ENCODE results near the gene ARMCX4. TPM values are rescaled to one million over a fixed set of nuclear protein-coding genes. Genes with fewer than 3 reads are reported as not detected.

The ARMCX4 gene
- polyA plus RNA-seq, 1 of the 3 experiments (the other 2 are of a cell fraction): 3.7 TPM

DNA sequence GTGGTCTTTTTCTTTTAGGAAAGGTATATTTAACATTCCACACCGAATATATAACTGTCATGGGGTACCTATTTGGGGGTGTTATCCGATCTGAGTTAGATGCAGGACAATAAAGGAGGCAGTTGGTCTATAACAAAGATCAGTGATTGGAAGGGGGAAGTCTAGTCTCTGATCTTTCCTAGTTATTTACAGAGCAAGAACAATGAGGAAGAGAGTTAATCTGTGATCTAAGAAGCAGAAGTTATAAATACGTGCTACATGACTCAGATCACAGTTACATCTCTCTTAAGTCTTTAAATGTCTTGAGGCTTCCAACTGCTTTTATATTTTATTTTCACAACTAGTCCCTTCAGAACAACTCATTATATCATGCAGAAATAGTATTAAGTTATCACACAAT is 33.2 kb upstream of the ARMCX4 start:
- CTCF ChIA-PET: no interaction called here

DNA sequence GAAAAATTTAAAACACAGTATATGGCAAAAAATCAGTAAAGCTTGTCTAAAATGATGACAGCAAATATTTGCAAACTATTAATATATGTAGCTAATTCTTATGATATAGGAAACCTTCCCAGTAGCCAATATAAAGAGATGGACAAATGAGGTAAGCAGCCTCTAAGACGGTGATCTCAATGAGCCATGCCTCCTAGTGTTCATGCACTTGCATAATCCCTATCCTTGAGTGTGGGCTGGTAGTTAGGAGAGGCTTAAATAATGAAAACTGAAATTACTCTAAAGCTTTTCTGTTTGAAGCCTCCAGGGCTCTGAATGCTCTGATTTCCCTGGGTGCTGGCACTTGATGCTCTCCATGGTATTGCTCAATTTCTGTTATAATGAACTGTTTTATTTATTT is 24.6 kb upstream of the ARMCX4 start:
- TF ChIP-seq FOXJ3 (CRISPR knock-in tag; IDR thresholded peaks at IDR 0.05) (no peak), RAD21 (IDR thresholded peaks at IDR 0.05; ENCODE audit: low read length) (no peak), IRF3 (IDR thresholded peaks at IDR 0.05; ENCODE audit: low read depth, low read length) (no peak), EP300 (IDR thresholded peaks at IDR 0.05; ENCODE audit: borderline replicate concordance in 1 of 2, low read depth in 1 of 2, low read length in 1 of 2) (no peak), FOSL2 (IDR thresholded peaks at IDR 0.05; ENCODE audit: borderline replicate concordance, low read depth) (no peak), POLR2AphosphoS5 (IDR thresholded peaks at IDR 0.05; ENCODE audit: low read depth, low read length) (no peak), MEF2A (IDR thresholded peaks at IDR 0.05; ENCODE audit: borderline replicate concordance, low read depth) (no peak)
- TF ChIP-seq, protein P1, sequence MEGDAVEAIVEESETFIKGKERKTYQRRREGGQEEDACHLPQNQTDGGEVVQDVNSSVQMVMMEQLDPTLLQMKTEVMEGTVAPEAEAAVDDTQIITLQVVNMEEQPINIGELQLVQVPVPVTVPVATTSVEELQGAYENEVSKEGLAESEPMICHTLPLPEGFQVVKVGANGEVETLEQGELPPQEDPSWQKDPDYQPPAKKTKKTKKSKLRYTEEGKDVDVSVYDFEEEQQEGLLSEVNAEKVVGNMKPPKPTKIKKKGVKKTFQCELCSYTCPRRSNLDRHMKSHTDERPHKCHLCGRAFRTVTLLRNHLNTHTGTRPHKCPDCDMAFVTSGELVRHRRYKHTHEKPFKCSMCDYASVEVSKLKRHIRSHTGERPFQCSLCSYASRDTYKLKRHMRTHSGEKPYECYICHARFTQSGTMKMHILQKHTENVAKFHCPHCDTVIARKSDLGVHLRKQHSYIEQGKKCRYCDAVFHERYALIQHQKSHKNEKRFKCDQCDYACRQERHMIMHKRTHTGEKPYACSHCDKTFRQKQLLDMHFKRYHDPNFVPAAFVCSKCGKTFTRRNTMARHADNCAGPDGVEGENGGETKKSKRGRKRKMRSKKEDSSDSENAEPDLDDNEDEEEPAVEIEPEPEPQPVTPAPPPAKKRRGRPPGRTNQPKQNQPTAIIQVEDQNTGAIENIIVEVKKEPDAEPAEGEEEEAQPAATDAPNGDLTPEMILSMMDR (IDR thresholded peaks at IDR 0.05): no peak
- TF ChIP-seq, protein P2, sequence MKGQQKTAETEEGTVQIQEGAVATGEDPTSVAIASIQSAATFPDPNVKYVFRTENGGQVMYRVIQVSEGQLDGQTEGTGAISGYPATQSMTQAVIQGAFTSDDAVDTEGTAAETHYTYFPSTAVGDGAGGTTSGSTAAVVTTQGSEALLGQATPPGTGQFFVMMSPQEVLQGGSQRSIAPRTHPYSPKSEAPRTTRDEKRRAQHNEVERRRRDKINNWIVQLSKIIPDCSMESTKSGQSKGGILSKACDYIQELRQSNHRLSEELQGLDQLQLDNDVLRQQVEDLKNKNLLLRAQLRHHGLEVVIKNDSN (IDR thresholded peaks at IDR 0.05; ENCODE audit: borderline replicate concordance, low read depth): no peak

More for the DNA sequence above, 33.2 kb upstream of the ARMCX4 start:
- Histone ChIP-seq H3K4me2 (no peak overlapping the region), H2AFZ (ENCODE audit: low read depth) (no peak overlapping the region), H3K9me2 (no peaks in the 10 kb centered on the region), H3K36me3 (replicated peaks in 1 of 2; ENCODE audit: control insufficient read depth in 1 of 2, insufficient read depth in 2 of 2, low read length in 1 of 2) (no peaks in the 10 kb centered on the region), H3K9me3 (no peaks in the 10 kb centered on the region), H3K27ac (ENCODE audit: low read depth in 2 of 2, low read length in 1 of 2) (no peak overlapping the region), H3K27me3 (ENCODE audit: insufficient read depth) (no peaks in the 10 kb centered on the region), H4K20me1 (ENCODE audit: insufficient read depth) (no peaks in the 10 kb centered on the region), H3F3A (replicated peaks; ENCODE audit: insufficient read depth) (no peaks in the 10 kb centered on the region), H3K4me3 (ENCODE audit: low read depth in 2 of 2, low read length in 1 of 2) (no peak overlapping the region), H3K79me2 (ENCODE audit: insufficient read depth) (no peaks in the 10 kb centered on the region), H3K9ac (no peak overlapping the region), H3K4me1 (ENCODE audit: control insufficient read depth in 1 of 2, insufficient read depth in 2 of 2, low read depth in 1 of 2, low read length in 1 of 2) (no peaks in the 10 kb centered on the region)
- 34% methylated on average over 3 of the region's 3 CpGs for WGBS (ENCODE audit: low lambda C conversion rate)
- POLR2A ChIA-PET: no interaction called here
- no peak for DNase-seq
- TF ChIP-seq RFX5 (IDR thresholded peaks at IDR 0.05; ENCODE audit: low read length) (no peak), REST (IDR thresholded peaks at IDR 0.05; ENCODE audit: low read depth, low read length) (no peak), RAD21 (IDR thresholded peaks at IDR 0.05; ENCODE audit: low read length) (no peak)

More for the DNA sequence above, 24.6 kb upstream of the ARMCX4 start:
- no peaks in the 10 kb centered on the region for H3K4me1 ChIP-seq (ENCODE audit: control insufficient read depth in 1 of 2, insufficient read depth in 2 of 2, low read depth in 1 of 2, low read length in 1 of 2)
- H3F3A ChIP-seq (replicated peaks; ENCODE audit: insufficient read depth): no peaks in the 10 kb centered on the region
- POLR2A ChIA-PET: no interaction called here
- H3K9me3 ChIP-seq: no peaks in the 10 kb centered on the region
- no peaks in the 10 kb centered on the region for H3K36me3 ChIP-seq (replicated peaks in 1 of 2; ENCODE audit: control insufficient read depth in 1 of 2, insufficient read depth in 2 of 2, low read length in 1 of 2)
- no peak overlapping the region for H3K4me2 ChIP-seq
- H3K79me2 ChIP-seq (ENCODE audit: insufficient read depth): no peaks in the 10 kb centered on the region
- CTCF ChIA-PET: interaction anchor here (0.7 to 0.9 kb wide), 2 partner anchors 19 to 44 kb away, joined by 3 read pairs; no protein-coding TSS in a partner anchor
- no peak overlapping the region for H3K27ac ChIP-seq (ENCODE audit: low read depth in 2 of 2, low read length in 1 of 2)
- no peaks in the 10 kb centered on the region for H3K9me2 ChIP-seq
- H2AFZ ChIP-seq (ENCODE audit: low read depth): no peak overlapping the region
- DNase-seq: no peak
- WGBS (ENCODE audit: low lambda C conversion rate): 36% methylated on average over 1 of the region's 1 CpG
- no peaks in the 10 kb centered on the region for H4K20me1 ChIP-seq (ENCODE audit: insufficient read depth)
- no peak overlapping the region for H3K9ac ChIP-seq
- H3K4me3 ChIP-seq (ENCODE audit: low read depth in 2 of 2, low read length in 1 of 2): no peak overlapping the region
- no peaks in the 10 kb centered on the region; the same call in 1 of the 2 replicates for H3K27me3 ChIP-seq (ENCODE audit: insufficient read depth)

Measured in SK-N-SH (cell line).